A549 (cell line): ENCODE data around the gene DIS3L2.

Experiments used
- CBX2 ChIP-seq: fragments of 200-600 bp; sonication (generic); IDR thresholded peaks from 2 replicates; pipeline ENCODE4 v1.6.1; 2016; ENCODE audit warnings: low read depth, mild to moderate bottlenecking, borderline replicate concordance
- KDM1A ChIP-seq: fragments of 200-600 bp; sonication (generic); IDR thresholded peaks from 2 replicates; pipeline ENCODE4 v1.6.1; 2016; ENCODE audit warnings: low read depth, mild to moderate bottlenecking
- MYC ChIP-seq: IDR thresholded peaks from 2 replicates; pipeline ENCODE4 v1.6.1; 2012; ENCODE audit warnings: mild to moderate bottlenecking, inconsistent platforms, low read length, improper control_type of control experiment, borderline replicate concordance
- NR3C1 ChIP-seq: fragments of >200 bp; sonication (Bioruptor Twin); formaldehyde crosslinking; IDR thresholded peaks from 3 replicates; pipeline ENCODE4 v1.6.1; 2017
- POLR2A ChIP-seq: IDR thresholded peaks from 2 replicates; pipeline ENCODE4 v1.6.1; 2012; ENCODE audit warnings: mild to moderate bottlenecking, low read length
- RAD21 ChIP-seq, 2 experiments: fragments of >200 bp in 1 of 2; sonication (Bioruptor Twin) in 1 of 2; formaldehyde crosslinking in 1 of 2; IDR thresholded peaks in 1 of 2; conservative IDR thresholded peaks in 1 of 2; 2 replicates in 1 of 2; 3 replicates in 1 of 2; pipeline ENCODE4 v1.6.1; 2012 to 2018; ENCODE audit warnings: inconsistent platforms in 1 of 2
- SMC3 ChIP-seq: fragments of >200 bp; sonication (Bioruptor Twin); formaldehyde crosslinking; IDR thresholded peaks from 3 replicates; pipeline ENCODE4 v1.6.1; 2018; ENCODE audit warnings: inconsistent platforms
- TP53 ChIP-seq: fragments of 250-450 bp; sonication (Bioruptor Pico); IDR thresholded peaks from 2 replicates; pipeline ENCODE4 v1.5.0; 2021; ENCODE audit warnings: mild to moderate bottlenecking, moderate library complexity
- ZNF302 ChIP-seq: fragments of 250-450 bp; sonication (Bioruptor Pico); IDR thresholded peaks from 2 replicates; pipeline ENCODE4 v1.9.0; 2021; ENCODE audit warnings: inconsistent platforms, mild to moderate bottlenecking, moderate library complexity
- ZSCAN20 ChIP-seq: fragments of 250-450 bp; sonication (Bioruptor Pico); IDR thresholded peaks from 2 replicates; pipeline ENCODE4 v1.8.0; 2022; ENCODE audit warnings: mild to moderate bottlenecking, moderate library complexity
- TF ChIP-seq, protein P1 (sequence below): fragments of 200-600 bp; sonication (generic); IDR thresholded peaks from 2 replicates; pipeline ENCODE4 v1.6.1; 2016; ENCODE audit warnings: antibody characterized with exemption, mild to moderate bottlenecking, moderate library complexity
- TF ChIP-seq, protein P2 (sequence below): fragments of >200 bp; sonication (Bioruptor Twin); formaldehyde crosslinking; IDR thresholded peaks from 3 replicates; pipeline ENCODE4 v1.5.1; 2016
- TF ChIP-seq, protein P3 (sequence below): IDR thresholded peaks from 2 replicates; pipeline ENCODE4 v1.6.1; 2012
- TF ChIP-seq, protein P4 (sequence below): fragments of 450-650 bp; IDR thresholded peaks from 2 replicates; pipeline ENCODE4 v1.6.1; 2014; ENCODE audit warnings: antibody characterized with exemption

DNA sequence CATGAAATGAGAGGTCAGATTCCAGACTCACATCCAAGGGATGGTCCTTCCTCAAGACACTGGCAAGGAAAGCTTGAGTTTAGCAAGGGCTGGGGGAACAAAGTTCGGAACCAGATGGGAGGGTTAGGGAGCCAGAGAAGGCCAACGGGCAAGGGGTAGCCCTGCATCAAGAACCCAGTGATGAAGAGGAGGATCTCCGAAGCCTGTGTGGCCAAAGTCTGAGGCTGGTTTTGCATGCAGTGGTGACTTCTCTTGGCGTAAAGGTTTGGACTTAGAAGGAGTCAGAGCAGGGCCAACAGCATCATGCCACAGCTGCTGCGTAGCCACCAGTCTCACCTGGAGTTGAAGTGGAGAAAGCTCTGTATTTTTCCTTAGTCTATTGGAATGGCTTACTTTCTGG lies 293.5 kb downstream of the DIS3L2 start:
- TF ChIP-seq POLR2A: no peak
- TF ChIP-seq, protein P1, sequence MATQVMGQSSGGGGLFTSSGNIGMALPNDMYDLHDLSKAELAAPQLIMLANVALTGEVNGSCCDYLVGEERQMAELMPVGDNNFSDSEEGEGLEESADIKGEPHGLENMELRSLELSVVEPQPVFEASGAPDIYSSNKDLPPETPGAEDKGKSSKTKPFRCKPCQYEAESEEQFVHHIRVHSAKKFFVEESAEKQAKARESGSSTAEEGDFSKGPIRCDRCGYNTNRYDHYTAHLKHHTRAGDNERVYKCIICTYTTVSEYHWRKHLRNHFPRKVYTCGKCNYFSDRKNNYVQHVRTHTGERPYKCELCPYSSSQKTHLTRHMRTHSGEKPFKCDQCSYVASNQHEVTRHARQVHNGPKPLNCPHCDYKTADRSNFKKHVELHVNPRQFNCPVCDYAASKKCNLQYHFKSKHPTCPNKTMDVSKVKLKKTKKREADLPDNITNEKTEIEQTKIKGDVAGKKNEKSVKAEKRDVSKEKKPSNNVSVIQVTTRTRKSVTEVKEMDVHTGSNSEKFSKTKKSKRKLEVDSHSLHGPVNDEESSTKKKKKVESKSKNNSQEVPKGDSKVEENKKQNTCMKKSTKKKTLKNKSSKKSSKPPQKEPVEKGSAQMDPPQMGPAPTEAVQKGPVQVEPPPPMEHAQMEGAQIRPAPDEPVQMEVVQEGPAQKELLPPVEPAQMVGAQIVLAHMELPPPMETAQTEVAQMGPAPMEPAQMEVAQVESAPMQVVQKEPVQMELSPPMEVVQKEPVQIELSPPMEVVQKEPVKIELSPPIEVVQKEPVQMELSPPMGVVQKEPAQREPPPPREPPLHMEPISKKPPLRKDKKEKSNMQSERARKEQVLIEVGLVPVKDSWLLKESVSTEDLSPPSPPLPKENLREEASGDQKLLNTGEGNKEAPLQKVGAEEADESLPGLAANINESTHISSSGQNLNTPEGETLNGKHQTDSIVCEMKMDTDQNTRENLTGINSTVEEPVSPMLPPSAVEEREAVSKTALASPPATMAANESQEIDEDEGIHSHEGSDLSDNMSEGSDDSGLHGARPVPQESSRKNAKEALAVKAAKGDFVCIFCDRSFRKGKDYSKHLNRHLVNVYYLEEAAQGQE: no peak
- no peak for TF ChIP-seq RAD21 (conservative IDR thresholded peaks at IDR 0.05 in 1 of 2, IDR thresholded peaks at IDR 0.05 in 1 of 2)
- TF ChIP-seq, protein P2, sequence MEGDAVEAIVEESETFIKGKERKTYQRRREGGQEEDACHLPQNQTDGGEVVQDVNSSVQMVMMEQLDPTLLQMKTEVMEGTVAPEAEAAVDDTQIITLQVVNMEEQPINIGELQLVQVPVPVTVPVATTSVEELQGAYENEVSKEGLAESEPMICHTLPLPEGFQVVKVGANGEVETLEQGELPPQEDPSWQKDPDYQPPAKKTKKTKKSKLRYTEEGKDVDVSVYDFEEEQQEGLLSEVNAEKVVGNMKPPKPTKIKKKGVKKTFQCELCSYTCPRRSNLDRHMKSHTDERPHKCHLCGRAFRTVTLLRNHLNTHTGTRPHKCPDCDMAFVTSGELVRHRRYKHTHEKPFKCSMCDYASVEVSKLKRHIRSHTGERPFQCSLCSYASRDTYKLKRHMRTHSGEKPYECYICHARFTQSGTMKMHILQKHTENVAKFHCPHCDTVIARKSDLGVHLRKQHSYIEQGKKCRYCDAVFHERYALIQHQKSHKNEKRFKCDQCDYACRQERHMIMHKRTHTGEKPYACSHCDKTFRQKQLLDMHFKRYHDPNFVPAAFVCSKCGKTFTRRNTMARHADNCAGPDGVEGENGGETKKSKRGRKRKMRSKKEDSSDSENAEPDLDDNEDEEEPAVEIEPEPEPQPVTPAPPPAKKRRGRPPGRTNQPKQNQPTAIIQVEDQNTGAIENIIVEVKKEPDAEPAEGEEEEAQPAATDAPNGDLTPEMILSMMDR: no peak
- TF ChIP-seq NR3C1: no peak
- TF ChIP-seq, protein P3, sequence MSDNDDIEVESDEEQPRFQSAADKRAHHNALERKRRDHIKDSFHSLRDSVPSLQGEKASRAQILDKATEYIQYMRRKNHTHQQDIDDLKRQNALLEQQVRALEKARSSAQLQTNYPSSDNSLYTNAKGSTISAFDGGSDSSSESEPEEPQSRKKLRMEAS: no peak
- TF ChIP-seq KDM1A: no peak
- no peak for TF ChIP-seq CBX2
- TF ChIP-seq, protein P4, sequence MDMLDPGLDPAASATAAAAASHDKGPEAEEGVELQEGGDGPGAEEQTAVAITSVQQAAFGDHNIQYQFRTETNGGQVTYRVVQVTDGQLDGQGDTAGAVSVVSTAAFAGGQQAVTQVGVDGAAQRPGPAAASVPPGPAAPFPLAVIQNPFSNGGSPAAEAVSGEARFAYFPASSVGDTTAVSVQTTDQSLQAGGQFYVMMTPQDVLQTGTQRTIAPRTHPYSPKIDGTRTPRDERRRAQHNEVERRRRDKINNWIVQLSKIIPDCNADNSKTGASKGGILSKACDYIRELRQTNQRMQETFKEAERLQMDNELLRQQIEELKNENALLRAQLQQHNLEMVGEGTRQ: no peak
- no peak for TF ChIP-seq SMC3
- TF ChIP-seq ZNF302 (CRISPR knock-in tag): no peak
- TF ChIP-seq MYC: no peak
- no peak for TF ChIP-seq ZSCAN20
- no peak for TF ChIP-seq TP53
